Measurements from ENCODE around the gene OLFM1. TPM values are rescaled to one million over a fixed set of nuclear protein-coding genes. Genes with fewer than 3 reads are reported as not detected.

Gene OLFM1
- total and polyA plus RNA-seq, 2 donors (not counting 1 experiment from before 2014, with no cell fraction given) = 0.07 TPM; not detected in 1

- TF ChIP-seq CTCF (IDR thresholded peaks at IDR 0.05) (no peak), EZH2 (IDR thresholded peaks at IDR 0.05; ENCODE audit: borderline replicate concordance, insufficient read depth, low read depth, low read length, poor library complexity, severe bottlenecking) (no peak)
- Histone ChIP-seq H3K9me3 (ENCODE audit: control extremely low read depth in 1 of 3, control insufficient read depth in 2 of 3, insufficient read depth in 1 of 3, low read length in 2 of 3) (peaks cover 0 to 3% (median 0%) of the 10 kb centered on the region in 3 donors), H3K36me3 (replicated peaks in 1 of 2; ENCODE audit: control extremely low read depth in 1 of 2, control insufficient read depth in 1 of 2, extremely low read depth in 1 of 2, insufficient read depth in 2 of 2, low read length in 1 of 2) (no peaks in the 10 kb centered on the region), H3K4me2 (replicated peaks; ENCODE audit: low read depth, low read length, poor library complexity, severe bottlenecking) (no peak overlapping the region), H3K79me2 (ENCODE audit: control insufficient read depth, insufficient read depth, low read length) (no peaks in the 10 kb centered on the region), H3K4me3 (ENCODE audit: control extremely low read depth in 1 of 5, extremely low read depth in 1 of 5, insufficient read depth in 1 of 5, low read depth in 2 of 5, low read length in 4 of 5) (no peak overlapping the region), H4K20me1 (ENCODE audit: control insufficient read depth, insufficient read depth, low read length, poor library complexity, severe bottlenecking) (no peaks in the 10 kb centered on the region), H3K9ac (ENCODE audit: low read length) (no peak overlapping the region), H2AFZ (ENCODE audit: insufficient read depth, low read depth, low read length, poor library complexity, severe bottlenecking) (no peak overlapping the region), H3K4me1 (ENCODE audit: control insufficient read depth in 2 of 2, insufficient read depth in 2 of 2, low read length in 2 of 2) (no peaks in the 10 kb centered on the region), H3K27ac (ENCODE audit: low read length in 2 of 2) (no peak overlapping the region), H3K27me3 (replicated peaks in 1 of 4; ENCODE audit: control extremely low read depth in 1 of 4, control insufficient read depth in 3 of 4, insufficient read depth in 4 of 4, low read length in 3 of 4) (peaks cover 0 to 15% (median 2%) of the 10 kb centered on the region in 4 experiments)
- no peak overlapping the region for H3K27ac Mint-ChIP-seq
- 76% methylated on average over 9 of the region's 10 CpGs for WGBS (ENCODE audit: insufficient coverage)
- H3K9me3 Mint-ChIP-seq (ENCODE audit: insufficient read depth) = no peaks in the 10 kb centered on the region
- H3K4me3 Mint-ChIP-seq = no peak overlapping the region
- intact Hi-C loops (cut with micrococcal nuclease) = no loop called here
- DNase-seq (no peak), ATAC-seq (ENCODE audit: low read depth) (no peak)
- peaks cover 39% of the 10 kb centered on the region for H3K27me3 Mint-ChIP-seq
- CTCF ChIA-PET = no interaction called here
- POLR2A ChIA-PET = no interaction called here
- no peaks in the 10 kb centered on the region for H3K4me1 Mint-ChIP-seq
These were observed 13.4 kb downstream of the OLFM1 start for GRCh38 chr9:135100725-135101410.

GRCh38 chr9:135101486-135101885, 14.0 kb downstream of the OLFM1 start:
- H3K9ac ChIP-seq (ENCODE audit: low read length) = no peak overlapping the region
- no peaks in the 10 kb centered on the region for H3K4me1 ChIP-seq (ENCODE audit: control insufficient read depth in 2 of 2, insufficient read depth in 2 of 2, low read length in 2 of 2)
- H3K9me3 ChIP-seq (ENCODE audit: control extremely low read depth in 1 of 3, control insufficient read depth in 2 of 3, insufficient read depth in 1 of 3, low read length in 2 of 3) = peaks cover 0 to 3% (median 0%) of the 10 kb centered on the region in 3 donors
- POLR2A ChIA-PET = no interaction called here
- no peaks in the 10 kb centered on the region for H3K4me1 Mint-ChIP-seq
- no peaks in the 10 kb centered on the region for H3K79me2 ChIP-seq (ENCODE audit: control insufficient read depth, insufficient read depth, low read length)
- H3K27me3 Mint-ChIP-seq = peaks cover 39% of the 10 kb centered on the region
- H3K4me3 ChIP-seq (ENCODE audit: control extremely low read depth in 1 of 5, extremely low read depth in 1 of 5, insufficient read depth in 1 of 5, low read depth in 2 of 5, low read length in 4 of 5) = no peak overlapping the region
- no peak for DNase-seq
- H2AFZ ChIP-seq (ENCODE audit: insufficient read depth, low read depth, low read length, poor library complexity, severe bottlenecking) = no peak overlapping the region
- no peak for ATAC-seq (ENCODE audit: low read depth)
- no peaks in the 10 kb centered on the region for H3K9me3 Mint-ChIP-seq (ENCODE audit: insufficient read depth)
- no peak for TF ChIP-seq CTCF (IDR thresholded peaks at IDR 0.05)
- TF ChIP-seq EZH2 (IDR thresholded peaks at IDR 0.05; ENCODE audit: borderline replicate concordance, insufficient read depth, low read depth, low read length, poor library complexity, severe bottlenecking) = no peak
- H3K4me3 Mint-ChIP-seq = no peak overlapping the region
- intact Hi-C loops (cut with micrococcal nuclease) = no loop called here
- H3K27ac ChIP-seq (ENCODE audit: low read length in 2 of 2) = no peak overlapping the region
- H3K27me3 ChIP-seq (replicated peaks in 1 of 4; ENCODE audit: control extremely low read depth in 1 of 4, control insufficient read depth in 3 of 4, insufficient read depth in 4 of 4, low read length in 3 of 4) = peaks cover 0 to 15% (median 2%) of the 10 kb centered on the region in 4 experiments
- H4K20me1 ChIP-seq (ENCODE audit: control insufficient read depth, insufficient read depth, low read length, poor library complexity, severe bottlenecking) = no peaks in the 10 kb centered on the region
- H3K36me3 ChIP-seq (replicated peaks in 1 of 2; ENCODE audit: control extremely low read depth in 1 of 2, control insufficient read depth in 1 of 2, extremely low read depth in 1 of 2, insufficient read depth in 2 of 2, low read length in 1 of 2) = no peaks in the 10 kb centered on the region
- no peak overlapping the region for H3K4me2 ChIP-seq (replicated peaks; ENCODE audit: low read depth, low read length, poor library complexity, severe bottlenecking)
- H3K27ac Mint-ChIP-seq = no peak overlapping the region
- WGBS (ENCODE audit: insufficient coverage) = 86% methylated on average over 10 of the region's 11 CpGs
- CTCF ChIA-PET = no interaction called here
